ENCODE results near the gene RNU5B-1. TPM values are rescaled to one million over a fixed set of nuclear protein-coding genes. Genes with fewer than 3 reads are reported as not detected.

Gene RNU5B-1
- total and polyA plus RNA-seq, 9 of the 15 experiments (the other 6 are each of a cell fraction or from before 2014, with no cell fraction given) = 14.2 TPM; not detected in 8

- TF ChIP-seq, protein P1, sequence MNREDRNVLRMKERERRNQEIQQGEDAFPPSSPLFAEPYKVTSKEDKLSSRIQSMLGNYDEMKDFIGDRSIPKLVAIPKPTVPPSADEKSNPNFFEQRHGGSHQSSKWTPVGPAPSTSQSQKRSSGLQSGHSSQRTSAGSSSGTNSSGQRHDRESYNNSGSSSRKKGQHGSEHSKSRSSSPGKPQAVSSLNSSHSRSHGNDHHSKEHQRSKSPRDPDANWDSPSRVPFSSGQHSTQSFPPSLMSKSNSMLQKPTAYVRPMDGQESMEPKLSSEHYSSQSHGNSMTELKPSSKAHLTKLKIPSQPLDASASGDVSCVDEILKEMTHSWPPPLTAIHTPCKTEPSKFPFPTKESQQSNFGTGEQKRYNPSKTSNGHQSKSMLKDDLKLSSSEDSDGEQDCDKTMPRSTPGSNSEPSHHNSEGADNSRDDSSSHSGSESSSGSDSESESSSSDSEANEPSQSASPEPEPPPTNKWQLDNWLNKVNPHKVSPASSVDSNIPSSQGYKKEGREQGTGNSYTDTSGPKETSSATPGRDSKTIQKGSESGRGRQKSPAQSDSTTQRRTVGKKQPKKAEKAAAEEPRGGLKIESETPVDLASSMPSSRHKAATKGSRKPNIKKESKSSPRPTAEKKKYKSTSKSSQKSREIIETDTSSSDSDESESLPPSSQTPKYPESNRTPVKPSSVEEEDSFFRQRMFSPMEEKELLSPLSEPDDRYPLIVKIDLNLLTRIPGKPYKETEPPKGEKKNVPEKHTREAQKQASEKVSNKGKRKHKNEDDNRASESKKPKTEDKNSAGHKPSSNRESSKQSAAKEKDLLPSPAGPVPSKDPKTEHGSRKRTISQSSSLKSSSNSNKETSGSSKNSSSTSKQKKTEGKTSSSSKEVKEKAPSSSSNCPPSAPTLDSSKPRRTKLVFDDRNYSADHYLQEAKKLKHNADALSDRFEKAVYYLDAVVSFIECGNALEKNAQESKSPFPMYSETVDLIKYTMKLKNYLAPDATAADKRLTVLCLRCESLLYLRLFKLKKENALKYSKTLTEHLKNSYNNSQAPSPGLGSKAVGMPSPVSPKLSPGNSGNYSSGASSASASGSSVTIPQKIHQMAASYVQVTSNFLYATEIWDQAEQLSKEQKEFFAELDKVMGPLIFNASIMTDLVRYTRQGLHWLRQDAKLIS (CRISPR knock-in tag; IDR thresholded peaks at IDR 0.05) = peak; percentile 99
- TF ChIP-seq NFIX (CRISPR knock-in tag; IDR thresholded peaks at IDR 0.05; ENCODE audit: low read depth) (0 out of 2 replicates have a peak, but pooled peaks have one; percentile 11), BCLAF1 (IDR thresholded peaks at IDR 0.05; ENCODE audit: borderline replicate concordance in 1 of 2, control insufficient read depth in 1 of 2, low read depth in 2 of 2, low read length in 1 of 2) (peak; percentile 52 to 100; a peak in 3 of 4 replicates), SNIP1 (IDR thresholded peaks at IDR 0.05; ENCODE audit: low read depth) (peak; percentile 78), YY1 (IDR thresholded peaks at IDR 0.05; ENCODE audit: borderline replicate concordance in 1 of 3, control insufficient read depth in 1 of 3, extremely low read depth in 1 of 3, insufficient read depth in 3 of 3, insufficient read length in 1 of 3, insufficient replicate concordance in 2 of 3, low read depth in 1 of 3, low read length in 2 of 3) (peak in 2 of 3 experiments; percentile 47 to 66), GABPB1 (CRISPR knock-in tag; IDR thresholded peaks at IDR 0.05) (peak; percentile 69), SP1 (CRISPR knock-in tag; IDR thresholded peaks at IDR 0.05) (peak; percentile 99), STAT6 (CRISPR knock-in tag; IDR thresholded peaks at IDR 0.05) (peak; percentile 97; the same call in 1 of the 2 replicates), TAF1 (IDR thresholded peaks at IDR 0.05; ENCODE audit: control insufficient read depth, extremely low read depth, insufficient read depth, low read length, severe bottlenecking) (peak; percentile 73), PKNOX1 (IDR thresholded peaks at IDR 0.05) (peak; percentile 57), ATF7 (IDR thresholded peaks at IDR 0.05) (peak; percentile 81), BCL6 (CRISPR knock-in tag; IDR thresholded peaks at IDR 0.05) (peak; percentile 86), MCM2 (IDR thresholded peaks at IDR 0.05; ENCODE audit: low read depth) (no peak), NR2F6 (CRISPR knock-in tag; IDR thresholded peaks at IDR 0.05) (peak; percentile 96), FOXJ2 (tag; IDR thresholded peaks at IDR 0.05) (peak; percentile 82; the same call in 1 of the 2 replicates)
These were observed at the start of gene RNU5B-1 (continued) for GRCh38 chr15:65304381-65305149.

Data from K562 (cell line).